K562 (cell line): ENCODE data around the gene MAN1A1. TPM values are rescaled to one million over a fixed set of nuclear protein-coding genes. Genes with fewer than 3 reads are reported as not detected.
A peak's percentile ranks its signal among the peaks of the same experiment; 100 is the strongest.

Experiments
- ELF2 ChIP-seq: fragments of 250-450 bp; sonication (Bioruptor Pico); IDR thresholded peaks from 2 replicates; pipeline ENCODE4 v1.5.0; 2021; ENCODE audit warnings: mild to moderate bottlenecking
- EP400 ChIP-seq: fragments of 450-650 bp; IDR thresholded peaks from 2 replicates; pipeline ENCODE4 v1.6.1; 2017; ENCODE audit warnings: antibody characterized with exemption, mild to moderate bottlenecking, moderate library complexity
- MEF2A ChIP-seq: IDR thresholded peaks from 2 replicates; pipeline ENCODE4 v1.6.1; 2011; ENCODE audit warnings: low read depth, mild to moderate bottlenecking, low read length, moderate library complexity; ENCODE audit not compliant: control insufficient read depth
- POU5F1 ChIP-seq: fragments of 150-350 bp; IDR thresholded peaks from 2 replicates; pipeline ENCODE4 v1.6.1; 2014; ENCODE audit warnings: borderline replicate concordance, low read length, low read depth, mild to moderate bottlenecking; ENCODE audit not compliant: partially characterized antibody
- THRAP3 ChIP-seq: fragments of 450-650 bp; IDR thresholded peaks from 2 replicates; pipeline ENCODE4 v1.6.1; 2016; ENCODE audit warnings: mild to moderate bottlenecking, inconsistent platforms, borderline replicate concordance
- U2AF2 ChIP-seq: fragments of 200-400 bp; formaldehyde crosslinking; optimal IDR thresholded peaks from 2 replicates; pipeline ENCODE3; 2017; ENCODE audit warnings: low read depth, mild to moderate bottlenecking, low read length
- YY1 ChIP-seq, 3 experiments: IDR thresholded peaks; 2 replicates each; pipeline ENCODE4 v1.6.1; 2011; ENCODE audit warnings: low read length in 2 of 3, mild to moderate bottlenecking in 2 of 3, moderate library complexity in 2 of 3, borderline replicate concordance in 1 of 3, control low read depth in 1 of 3, low read depth in 1 of 3; ENCODE audit not compliant: insufficient read depth in 3 of 3, insufficient replicate concordance in 2 of 3, control insufficient read depth in 1 of 3, insufficient read length in 1 of 3; ENCODE audit errors: extremely low read depth in 1 of 3
- ZBTB7A ChIP-seq: IDR thresholded peaks from 2 replicates; pipeline ENCODE4 v1.6.1; 2011; ENCODE audit warnings: low read depth, mild to moderate bottlenecking, low read length, moderate library complexity, borderline replicate concordance; ENCODE audit not compliant: control insufficient read depth
- ZFP1 ChIP-seq: fragments of 450-650 bp; formaldehyde crosslinking; IDR thresholded peaks from 2 replicates; pipeline ENCODE4 v1.4.0; 2020; ENCODE audit warnings: mild to moderate bottlenecking, mixed read lengths
- ZNF175 ChIP-seq: fragments of 200-800 bp; sonication (Bioruptor generic); IDR thresholded peaks from 2 replicates; pipeline ENCODE4 v1.6.1; 2016; ENCODE audit warnings: low read depth, mild to moderate bottlenecking, missing genetic modification characterization, missing compliant biosample characterization
- ZNF324 ChIP-seq: fragments of 250-450 bp; sonication (Bioruptor Pico); IDR thresholded peaks from 2 replicates; pipeline ENCODE4 v1.4.0; 2020; ENCODE audit warnings: mild to moderate bottlenecking
- ZNF76 ChIP-seq: fragments of 250-450 bp; sonication (Bioruptor Pico); IDR thresholded peaks from 2 replicates; pipeline ENCODE4 v1.4.0; 2020; ENCODE audit warnings: mild to moderate bottlenecking, moderate library complexity, borderline replicate concordance
- polyA plus RNA-seq, 8 experiments: library from polyadenylated mRNA; depleted of rRNA in 4 of 8; stranded (reverse) in 5 of 8; unstranded in 3 of 8; fragments of >200 nt; fragmentation: Nextera tagmentation in 2 of 8; fragmentation: Illumina TruSeq in 1 of 8; extraction: Ambion mirVana in 2 of 8; extraction: Trizol in 1 of 8; gene quantifications; 2 replicates each; pipeline versions ENCODE4 v1.2.1 to v1.2.3, GENCODE V29; 2011 to 2014; ENCODE audit warnings: inconsistent platforms in 1 of 8, missing spikeins in 1 of 8
- total RNA-seq, 7 experiments: library from RNA; depleted of rRNA in 6 of 7; stranded (reverse); fragments of >200 nt in 6 of 7; fragmentation: Illumina TruSeq in 2 of 7; extraction: Trizol in 2 of 7; gene quantifications; 2 replicates each; pipeline versions ENCODE4 v1.2.1 to v1.2.3, GENCODE V29; 2011 to 2021; ENCODE audit warnings: low replicate concordance in 1 of 7
- TF ChIP-seq, protein P1 (sequence below): fragments of 250-450 bp; sonication (Bioruptor Pico); IDR thresholded peaks from 2 replicates; pipeline ENCODE4 v1.8.0; 2022; ENCODE audit warnings: moderate library complexity, mild to moderate bottlenecking, inconsistent platforms
- TF ChIP-seq, protein P2 (sequence below), 3 experiments: fragments of 200-800 bp in 1 of 3; sonication (Bioruptor generic) in 1 of 3; sonication (generic) in 1 of 3; formaldehyde crosslinking in 1 of 3; IDR thresholded peaks; 2 replicates each; pipeline versions ENCODE4 v1.6.1 to v1.8.0; 2016 to 2022; ENCODE audit warnings: mild to moderate bottlenecking in 2 of 3, missing compliant biosample characterization in 2 of 3, missing genetic modification characterization in 2 of 3, missing genetic modification reagents in 1 of 3
- TF ChIP-seq, protein P3 (sequence below), 2 experiments: IDR thresholded peaks; 2 replicates each; pipeline ENCODE4 v1.6.1; 2012; ENCODE audit warnings: improper control_type of control experiment in 2 of 2, low read depth in 2 of 2, low read length in 2 of 2, borderline replicate concordance in 1 of 2
- TF ChIP-seq, protein P4 (sequence below): fragments of 450-650 bp; formaldehyde crosslinking; IDR thresholded peaks from 2 replicates; pipeline ENCODE4 v1.4.0; 2022; ENCODE audit warnings: mild to moderate bottlenecking, moderate library complexity
- TF ChIP-seq, protein P5 (sequence below): fragments of 450-650 bp; formaldehyde crosslinking; IDR thresholded peaks from 2 replicates; pipeline ENCODE4 v1.4.0; 2022; ENCODE audit warnings: missing genetic modification characterization
- TF ChIP-seq, protein P6 (sequence below): sonication (generic); formaldehyde crosslinking; IDR thresholded peaks from 2 replicates; pipeline ENCODE4 v1.8.0; 2023; ENCODE audit warnings: mild to moderate bottlenecking, missing genetic modification reagents

MAN1A1 gene
- total and polyA plus RNA-seq, 9 of the 15 experiments (the other 6 are each of a cell fraction or from before 2014, with no cell fraction given): 24.5 to 78.4 (median 59.7) TPM

DNA sequence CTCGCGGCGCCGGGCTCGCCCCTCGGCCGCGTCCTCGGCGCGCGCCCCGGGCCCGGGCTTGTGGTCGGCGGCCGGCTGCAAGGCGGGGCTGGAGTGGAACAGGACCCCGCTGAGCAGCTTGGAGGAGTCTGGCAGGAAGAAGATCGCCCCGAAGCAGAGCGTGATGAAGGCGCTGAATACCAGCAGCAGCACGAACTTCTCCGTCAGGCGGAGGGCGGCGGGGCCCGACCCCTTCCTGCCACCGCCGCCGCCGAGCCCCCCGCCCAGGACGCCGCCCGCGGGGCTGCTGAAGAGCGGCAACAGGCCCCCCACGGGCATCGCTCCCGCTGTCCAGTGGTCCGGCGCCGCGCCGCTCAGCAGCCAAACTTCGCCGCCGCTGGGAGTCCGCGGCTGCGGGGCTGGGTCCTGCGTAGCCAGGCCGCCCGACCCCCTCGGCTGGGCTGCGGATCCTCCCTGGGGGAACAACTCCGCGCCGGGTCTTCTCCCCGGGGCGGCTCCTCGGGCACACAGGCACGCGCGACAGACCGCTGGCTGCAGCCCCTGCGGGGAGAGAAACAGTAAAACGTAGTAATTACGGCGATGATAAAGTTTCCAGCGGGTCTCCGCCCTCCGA lies 707 bp downstream of the MAN1A1 start (continued):
- TF ChIP-seq, protein P1, sequence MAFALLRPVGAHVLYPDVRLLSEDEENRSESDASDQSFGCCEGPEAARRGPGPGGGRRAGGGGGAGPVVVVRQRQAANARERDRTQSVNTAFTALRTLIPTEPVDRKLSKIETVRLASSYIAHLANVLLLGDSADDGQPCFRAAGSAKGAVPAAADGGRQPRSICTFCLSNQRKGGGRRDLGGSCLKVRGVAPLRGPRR: no peak
- TF ChIP-seq YY1 (IDR thresholded peaks at IDR 0.05; ENCODE audit: borderline replicate concordance in 1 of 3, control insufficient read depth in 1 of 3, extremely low read depth in 1 of 3, insufficient read depth in 3 of 3, insufficient read length in 1 of 3, insufficient replicate concordance in 2 of 3, low read depth in 1 of 3, low read length in 2 of 3) (peak in 1 of 3 experiments; percentile 16), ZNF175 (CRISPR knock-in tag) (no peak), ELF2 (CRISPR knock-in tag) (no peak), POU5F1 (no peak), MEF2A (no peak), THRAP3 (no peak), U2AF2 (no peak), ZBTB7A (no peak), ZFP1 (no peak), ZNF76 (CRISPR knock-in tag) (no peak), ZNF324 (no peak), EP400 (no peak)
- TF ChIP-seq, protein P2, sequence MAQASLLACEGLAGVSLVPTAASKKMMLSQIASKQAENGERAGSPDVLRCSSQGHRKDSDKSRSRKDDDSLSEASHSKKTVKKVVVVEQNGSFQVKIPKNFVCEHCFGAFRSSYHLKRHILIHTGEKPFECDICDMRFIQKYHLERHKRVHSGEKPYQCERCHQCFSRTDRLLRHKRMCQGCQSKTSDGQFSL (CRISPR knock-in tag; IDR thresholded peaks at IDR 0.05): 0 out of 2 replicates have a peak, but pooled peaks have one; percentile 21
- TF ChIP-seq, protein P2 (tag; IDR thresholded peaks at IDR 0.05): no peak
- TF ChIP-seq, protein P3, sequence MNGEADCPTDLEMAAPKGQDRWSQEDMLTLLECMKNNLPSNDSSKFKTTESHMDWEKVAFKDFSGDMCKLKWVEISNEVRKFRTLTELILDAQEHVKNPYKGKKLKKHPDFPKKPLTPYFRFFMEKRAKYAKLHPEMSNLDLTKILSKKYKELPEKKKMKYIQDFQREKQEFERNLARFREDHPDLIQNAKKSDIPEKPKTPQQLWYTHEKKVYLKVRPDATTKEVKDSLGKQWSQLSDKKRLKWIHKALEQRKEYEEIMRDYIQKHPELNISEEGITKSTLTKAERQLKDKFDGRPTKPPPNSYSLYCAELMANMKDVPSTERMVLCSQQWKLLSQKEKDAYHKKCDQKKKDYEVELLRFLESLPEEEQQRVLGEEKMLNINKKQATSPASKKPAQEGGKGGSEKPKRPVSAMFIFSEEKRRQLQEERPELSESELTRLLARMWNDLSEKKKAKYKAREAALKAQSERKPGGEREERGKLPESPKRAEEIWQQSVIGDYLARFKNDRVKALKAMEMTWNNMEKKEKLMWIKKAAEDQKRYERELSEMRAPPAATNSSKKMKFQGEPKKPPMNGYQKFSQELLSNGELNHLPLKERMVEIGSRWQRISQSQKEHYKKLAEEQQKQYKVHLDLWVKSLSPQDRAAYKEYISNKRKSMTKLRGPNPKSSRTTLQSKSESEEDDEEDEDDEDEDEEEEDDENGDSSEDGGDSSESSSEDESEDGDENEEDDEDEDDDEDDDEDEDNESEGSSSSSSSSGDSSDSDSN (IDR thresholded peaks at IDR 0.05; ENCODE audit: borderline replicate concordance in 1 of 2, low read depth in 2 of 2, low read length in 2 of 2): peak in 1 of 2 experiments; percentile 78; a peak in 1 of 4 replicates
- TF ChIP-seq, protein P4, sequence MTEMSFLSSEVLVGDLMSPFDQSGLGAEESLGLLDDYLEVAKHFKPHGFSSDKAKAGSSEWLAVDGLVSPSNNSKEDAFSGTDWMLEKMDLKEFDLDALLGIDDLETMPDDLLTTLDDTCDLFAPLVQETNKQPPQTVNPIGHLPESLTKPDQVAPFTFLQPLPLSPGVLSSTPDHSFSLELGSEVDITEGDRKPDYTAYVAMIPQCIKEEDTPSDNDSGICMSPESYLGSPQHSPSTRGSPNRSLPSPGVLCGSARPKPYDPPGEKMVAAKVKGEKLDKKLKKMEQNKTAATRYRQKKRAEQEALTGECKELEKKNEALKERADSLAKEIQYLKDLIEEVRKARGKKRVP: no peak
- TF ChIP-seq, protein P5, sequence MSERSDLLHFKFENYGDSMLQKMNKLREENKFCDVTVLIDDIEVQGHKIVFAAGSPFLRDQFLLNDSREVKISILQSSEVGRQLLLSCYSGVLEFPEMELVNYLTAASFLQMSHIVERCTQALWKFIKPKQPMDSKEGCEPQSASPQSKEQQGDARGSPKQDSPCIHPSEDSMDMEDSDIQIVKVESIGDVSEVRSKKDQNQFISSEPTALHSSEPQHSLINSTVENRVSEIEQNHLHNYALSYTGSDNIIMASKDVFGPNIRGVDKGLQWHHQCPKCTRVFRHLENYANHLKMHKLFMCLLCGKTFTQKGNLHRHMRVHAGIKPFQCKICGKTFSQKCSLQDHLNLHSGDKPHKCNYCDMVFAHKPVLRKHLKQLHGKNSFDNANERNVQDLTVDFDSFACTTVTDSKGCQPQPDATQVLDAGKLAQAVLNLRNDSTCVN (CRISPR knock-in tag): no peak
- TF ChIP-seq, protein P6, sequence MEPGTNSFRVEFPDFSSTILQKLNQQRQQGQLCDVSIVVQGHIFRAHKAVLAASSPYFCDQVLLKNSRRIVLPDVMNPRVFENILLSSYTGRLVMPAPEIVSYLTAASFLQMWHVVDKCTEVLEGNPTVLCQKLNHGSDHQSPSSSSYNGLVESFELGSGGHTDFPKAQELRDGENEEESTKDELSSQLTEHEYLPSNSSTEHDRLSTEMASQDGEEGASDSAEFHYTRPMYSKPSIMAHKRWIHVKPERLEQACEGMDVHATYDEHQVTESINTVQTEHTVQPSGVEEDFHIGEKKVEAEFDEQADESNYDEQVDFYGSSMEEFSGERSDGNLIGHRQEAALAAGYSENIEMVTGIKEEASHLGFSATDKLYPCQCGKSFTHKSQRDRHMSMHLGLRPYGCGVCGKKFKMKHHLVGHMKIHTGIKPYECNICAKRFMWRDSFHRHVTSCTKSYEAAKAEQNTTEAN (CRISPR knock-in tag): 0 out of 2 replicates have a peak, but pooled peaks have one; percentile 70
